ENCODE measurements around the gene UTP25.

GRCh38 chr1:209844695-209845407, 17.1 kb downstream of the UTP25 start:
- TF ChIP-seq CTCF (IDR thresholded peaks at IDR 0.05; ENCODE audit: low read depth, low read length, poor library complexity, severe bottlenecking) (no peak), EZH2phosphoT487 (IDR thresholded peaks at IDR 0.05; ENCODE audit: borderline replicate concordance, low read length) (no peak)
